Keratinocyte (primary cell): Measurements from ENCODE around the gene PRDM10.

ENCODE experiments used
- CTCF ChIP-seq, 3 experiments: IDR thresholded peaks in 1 of 3; conservative IDR thresholded peaks in 1 of 3; optimal IDR thresholded peaks in 1 of 3; 2 replicates in 2 of 3; 3 replicates in 1 of 3; pipeline versions ENCODE3 to v1.5.1; 2011; ENCODE audit warnings: low read length in 3 of 3, mild to moderate bottlenecking in 3 of 3, moderate library complexity in 2 of 3, control low read depth in 1 of 3, inconsistent platforms in 1 of 3; ENCODE audit not compliant: insufficient read depth in 2 of 3; ENCODE audit errors: extremely low read depth in 1 of 3
- EZH2 ChIP-seq: IDR thresholded peaks from one replicate; pipeline ENCODE4 v1.6.1; 2012; ENCODE audit warnings: inconsistent platforms, mild to moderate bottlenecking, low read length, moderate library complexity

GRCh38 chr11:129948926-129949466 lies 53.6 kb downstream of the PRDM10 start:
- TF ChIP-seq CTCF (optimal IDR thresholded peaks at IDR 0.05 in 1 of 3, IDR thresholded peaks at IDR 0.05 in 1 of 3, conservative IDR thresholded peaks at IDR 0.05 in 1 of 3; ENCODE audit: extremely low read depth in 1 of 3, insufficient read depth in 2 of 3, low read length in 3 of 3) (no peak), EZH2 (no peak)
